ENCODE measurements around the gene PRLHR. TPM values are rescaled to one million over a fixed set of nuclear protein-coding genes. Genes with fewer than 3 reads are reported as not detected.

Gene PRLHR
- polyA plus RNA-seq, 1 experiment: not detected

DNA sequence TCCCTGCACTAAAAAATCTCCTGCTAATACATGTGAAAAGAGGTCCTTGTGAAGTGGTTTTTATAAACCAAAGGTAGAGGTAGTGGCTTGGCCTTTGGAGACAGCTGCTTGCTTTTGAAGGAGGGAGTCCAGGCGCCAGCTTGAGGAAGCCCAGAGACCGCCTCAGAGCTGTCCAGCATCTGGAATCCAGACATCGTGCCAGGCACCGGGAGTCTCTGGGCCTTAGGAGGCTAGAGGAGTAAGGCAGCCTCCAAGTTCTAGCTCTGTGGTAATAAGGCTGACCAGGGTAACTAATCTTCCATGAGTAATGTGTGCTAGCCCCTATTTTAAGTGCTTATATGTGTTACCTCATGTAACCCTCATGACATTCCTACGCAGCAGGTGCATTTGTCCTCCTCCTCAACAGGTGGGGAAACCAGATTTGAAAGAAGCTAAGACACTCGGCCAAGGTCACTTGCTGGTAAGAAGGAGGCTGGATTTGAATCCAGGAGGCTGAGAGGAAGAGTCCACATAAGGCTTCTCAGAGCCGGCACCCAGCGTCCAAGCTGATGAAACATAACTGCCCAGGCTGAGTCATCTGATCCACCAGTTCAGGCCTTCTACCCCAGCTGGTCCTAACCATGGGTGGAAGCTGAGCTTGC is 26.1 kb downstream of the PRLHR start:
- no peak for DNase-seq (ENCODE audit: low read depth)
- H3K36me3 ChIP-seq (ENCODE audit: control insufficient read depth, insufficient read depth, low read length): no peaks in the 10 kb centered on the region
- H3K27me3 ChIP-seq (ENCODE audit: control insufficient read depth, insufficient read depth, low read length): peaks cover 4% of the 10 kb centered on the region; the same call in 1 of the 2 replicates
- ChIA-PET POLR2A (no interaction called here), CTCF (interaction anchor here (0.5 to 5.3 kb wide), 19 partner anchors 8 to 303 kb away, joined by 3 to 66 read pairs (median 4); no protein-coding TSS in a partner anchor)
- no peak overlapping the region for H3K4me3 ChIP-seq (ENCODE audit: low read depth, low read length)
- no peak for TF ChIP-seq CTCF (IDR thresholded peaks at IDR 0.05; ENCODE audit: insufficient read depth, low read depth, low read length)

- DNase-seq (ENCODE audit: low read depth): no peak
- Histone ChIP-seq H3K27me3 (ENCODE audit: control insufficient read depth, insufficient read depth, low read length) (peaks cover 6% of the 10 kb centered on the region), H3K36me3 (ENCODE audit: control insufficient read depth, insufficient read depth, low read length) (no peaks in the 10 kb centered on the region), H3K4me3 (ENCODE audit: low read depth, low read length) (no peak overlapping the region)
- ChIA-PET POLR2A (no interaction called here), CTCF (interaction anchor here (0.6 to 5.3 kb wide), 17 partner anchors 9 to 281 kb away, joined by 3 to 66 read pairs (median 4); no protein-coding TSS in a partner anchor)
- peak; percentile 66 for TF ChIP-seq CTCF (IDR thresholded peaks at IDR 0.05; ENCODE audit: insufficient read depth, low read depth, low read length)
Measured at GRCh38 chr10:118568327-118568848, 27.1 kb downstream of the PRLHR start.

GRCh38 chr10:118567701-118568248 is 27.7 kb downstream of the PRLHR start:
- POLR2A ChIA-PET: no interaction called here
- TF ChIP-seq CTCF (IDR thresholded peaks at IDR 0.05; ENCODE audit: insufficient read depth, low read depth, low read length): no peak
- Histone ChIP-seq H3K4me3 (ENCODE audit: low read depth, low read length) (no peak overlapping the region), H3K27me3 (ENCODE audit: control insufficient read depth, insufficient read depth, low read length) (peaks cover 7% of the 10 kb centered on the region), H3K36me3 (ENCODE audit: control insufficient read depth, insufficient read depth, low read length) (no peaks in the 10 kb centered on the region)
- CTCF ChIA-PET: interaction anchor here (0.8 to 5.3 kb wide), 13 partner anchors 10 to 283 kb away, joined by 3 to 66 read pairs (median 5); no protein-coding TSS in a partner anchor
- no peak for DNase-seq (ENCODE audit: low read depth)

DNA sequence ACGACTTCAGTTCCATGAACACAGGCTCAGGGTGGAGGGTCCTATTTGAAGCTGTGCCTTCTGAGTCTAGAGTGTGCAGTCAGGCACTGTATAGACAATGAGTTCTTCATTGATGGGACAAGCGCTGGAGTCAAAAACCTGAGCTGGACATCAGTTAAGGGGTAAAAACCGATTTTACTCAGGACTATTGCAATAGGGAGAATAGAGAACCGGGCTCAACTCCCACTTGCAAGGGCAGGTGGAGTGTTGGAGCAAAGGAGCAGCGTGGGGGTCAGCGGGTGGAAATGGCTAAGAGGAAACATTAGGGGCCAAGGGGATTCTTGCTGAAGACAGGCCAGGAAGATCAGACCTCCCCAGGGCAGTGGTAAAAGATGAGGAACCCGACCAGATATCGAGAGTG is 28.5 kb downstream of the PRLHR start:
- H3K36me3 ChIP-seq (ENCODE audit: control insufficient read depth, insufficient read depth, low read length): no peaks in the 10 kb centered on the region
- no peak for TF ChIP-seq CTCF (IDR thresholded peaks at IDR 0.05; ENCODE audit: insufficient read depth, low read depth, low read length)
- ChIA-PET CTCF (interaction anchor here (0.8 to 5.3 kb wide), 4 partner anchors 13 to 284 kb away, joined by 3 to 66 read pairs (median 9); no protein-coding TSS in a partner anchor), POLR2A (no interaction called here)
- H3K27me3 ChIP-seq (ENCODE audit: control insufficient read depth, insufficient read depth, low read length): peaks cover 7% of the 10 kb centered on the region
- DNase-seq (ENCODE audit: low read depth): no peak
- H3K4me3 ChIP-seq (ENCODE audit: low read depth, low read length): no peak overlapping the region

- H3K36me3 ChIP-seq (ENCODE audit: control insufficient read depth, insufficient read depth, low read length): no peaks in the 10 kb centered on the region
- ChIA-PET POLR2A (no interaction called here), CTCF (interaction anchor here (1.3 kb wide), 1 partner anchor 160 kb away, joined by 8 read pairs; no protein-coding TSS in a partner anchor)
- peaks cover 7% of the 10 kb centered on the region for H3K27me3 ChIP-seq (ENCODE audit: control insufficient read depth, insufficient read depth, low read length)
- no peak overlapping the region for H3K4me3 ChIP-seq (ENCODE audit: low read depth, low read length)
- TF ChIP-seq CTCF (IDR thresholded peaks at IDR 0.05; ENCODE audit: insufficient read depth, low read depth, low read length): no peak
- no peak for DNase-seq (ENCODE audit: low read depth)
Measured at GRCh38 chr10:118565301-118566075, 30.0 kb downstream of the PRLHR start.
